SK-N-SH (cell line): ENCODE results near the gene SAP30L.
A peak's percentile ranks its signal among the peaks of the same experiment; 100 is the strongest.

Source experiments
- ELF1 ChIP-seq: IDR thresholded peaks from 2 replicates; pipeline ENCODE4 v1.4.0; 2012
- YY1 ChIP-seq: IDR thresholded peaks from 2 replicates; pipeline ENCODE4 v1.4.0; 2012; ENCODE audit warnings: low read depth, mild to moderate bottlenecking
- TF ChIP-seq, protein P1 (sequence below): fragments of 200-600 bp; sonication (generic); IDR thresholded peaks from 2 replicates; pipeline ENCODE4 v1.6.1; 2017; ENCODE audit warnings: antibody characterized with exemption, mild to moderate bottlenecking, moderate library complexity

DNA sequence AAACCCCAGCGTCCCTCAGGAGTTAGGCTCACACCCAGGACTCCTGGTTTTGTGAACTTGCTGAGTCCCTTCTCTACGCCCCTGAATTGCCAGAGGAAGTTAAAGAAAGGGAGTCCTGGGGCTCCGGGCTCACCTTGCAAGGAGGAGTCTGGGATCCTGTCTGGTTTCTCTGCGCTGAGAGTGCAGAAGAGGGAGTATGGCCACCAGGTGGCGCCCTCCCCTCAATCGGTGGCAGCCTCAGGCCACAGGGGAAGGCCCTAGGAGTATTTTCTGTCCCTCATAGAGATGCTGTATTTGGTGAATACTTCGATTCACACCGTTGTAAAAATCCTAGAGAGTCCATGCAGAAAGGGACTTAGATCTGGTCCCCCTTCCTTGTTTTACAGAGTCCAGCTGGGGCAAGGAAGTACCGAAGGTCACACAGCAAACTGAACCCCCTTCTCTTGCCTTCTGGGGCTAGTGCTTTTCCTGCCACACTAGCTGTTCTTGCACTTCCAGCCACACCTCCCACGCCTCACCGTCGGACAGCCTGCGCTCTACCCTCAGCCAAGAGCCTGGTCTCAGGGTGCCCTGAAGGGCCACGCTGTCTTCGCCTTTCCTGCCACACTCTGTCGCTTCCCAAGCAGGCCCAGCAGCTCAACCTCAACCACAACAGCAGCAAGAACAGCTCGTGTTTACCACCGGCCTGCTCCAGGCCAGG is 22.0 kb downstream of the SAP30L start:
- TF ChIP-seq YY1 (no peak), ELF1 (no peak)
- TF ChIP-seq, protein P1, sequence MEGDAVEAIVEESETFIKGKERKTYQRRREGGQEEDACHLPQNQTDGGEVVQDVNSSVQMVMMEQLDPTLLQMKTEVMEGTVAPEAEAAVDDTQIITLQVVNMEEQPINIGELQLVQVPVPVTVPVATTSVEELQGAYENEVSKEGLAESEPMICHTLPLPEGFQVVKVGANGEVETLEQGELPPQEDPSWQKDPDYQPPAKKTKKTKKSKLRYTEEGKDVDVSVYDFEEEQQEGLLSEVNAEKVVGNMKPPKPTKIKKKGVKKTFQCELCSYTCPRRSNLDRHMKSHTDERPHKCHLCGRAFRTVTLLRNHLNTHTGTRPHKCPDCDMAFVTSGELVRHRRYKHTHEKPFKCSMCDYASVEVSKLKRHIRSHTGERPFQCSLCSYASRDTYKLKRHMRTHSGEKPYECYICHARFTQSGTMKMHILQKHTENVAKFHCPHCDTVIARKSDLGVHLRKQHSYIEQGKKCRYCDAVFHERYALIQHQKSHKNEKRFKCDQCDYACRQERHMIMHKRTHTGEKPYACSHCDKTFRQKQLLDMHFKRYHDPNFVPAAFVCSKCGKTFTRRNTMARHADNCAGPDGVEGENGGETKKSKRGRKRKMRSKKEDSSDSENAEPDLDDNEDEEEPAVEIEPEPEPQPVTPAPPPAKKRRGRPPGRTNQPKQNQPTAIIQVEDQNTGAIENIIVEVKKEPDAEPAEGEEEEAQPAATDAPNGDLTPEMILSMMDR, result peak; percentile 93
